NCI-H2107 (cell line): ENCODE results near the gene GRAP.

Experiments
- DNase-seq: peaks from one replicate; lab custom pipeline; 2025; lab: John Stamatoyannopoulos, UW

Gene GRAP

DNA sequence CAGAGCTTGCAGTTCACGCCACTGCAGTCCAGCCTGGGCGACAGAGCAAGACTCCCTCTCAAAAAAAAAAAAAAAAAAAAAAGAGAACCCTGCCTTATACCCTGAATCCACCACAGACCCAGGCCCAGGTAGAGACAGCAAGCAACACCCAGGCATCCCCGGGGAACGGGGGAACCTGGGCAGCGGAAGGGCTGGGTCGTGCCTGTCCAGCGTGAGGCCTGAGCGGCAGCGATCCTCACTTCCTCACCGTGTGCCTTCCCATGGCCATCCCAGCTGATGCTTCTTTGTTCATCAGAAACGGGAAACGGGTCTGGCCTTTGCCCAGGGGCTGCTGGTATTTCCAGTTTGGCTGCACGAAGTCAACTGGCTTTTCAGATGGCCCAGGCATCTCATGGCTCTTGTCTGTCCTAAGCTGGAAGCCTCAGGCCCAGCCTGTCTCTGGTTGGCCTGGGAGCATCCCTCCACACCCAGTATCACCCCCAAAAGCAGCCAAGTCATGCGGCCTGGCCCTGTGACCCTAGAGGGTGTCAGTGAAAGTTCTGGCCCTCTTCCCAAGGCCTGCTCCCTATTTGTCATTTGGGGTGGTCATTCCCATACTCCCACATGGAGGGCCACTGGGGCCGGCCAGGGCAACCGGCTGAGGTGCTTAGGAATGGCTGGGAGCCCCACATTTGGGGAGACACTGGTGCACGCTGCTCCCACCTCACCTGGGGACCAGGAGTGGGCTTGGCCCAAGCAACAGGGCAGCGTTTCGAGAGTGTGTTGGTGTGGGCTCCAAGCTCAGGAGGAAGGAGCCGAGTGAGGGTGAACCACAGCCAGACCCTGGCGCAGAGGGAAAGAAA lies 62.3 kb downstream of the GRAP start:
- DNase-seq: no peak

DNA sequence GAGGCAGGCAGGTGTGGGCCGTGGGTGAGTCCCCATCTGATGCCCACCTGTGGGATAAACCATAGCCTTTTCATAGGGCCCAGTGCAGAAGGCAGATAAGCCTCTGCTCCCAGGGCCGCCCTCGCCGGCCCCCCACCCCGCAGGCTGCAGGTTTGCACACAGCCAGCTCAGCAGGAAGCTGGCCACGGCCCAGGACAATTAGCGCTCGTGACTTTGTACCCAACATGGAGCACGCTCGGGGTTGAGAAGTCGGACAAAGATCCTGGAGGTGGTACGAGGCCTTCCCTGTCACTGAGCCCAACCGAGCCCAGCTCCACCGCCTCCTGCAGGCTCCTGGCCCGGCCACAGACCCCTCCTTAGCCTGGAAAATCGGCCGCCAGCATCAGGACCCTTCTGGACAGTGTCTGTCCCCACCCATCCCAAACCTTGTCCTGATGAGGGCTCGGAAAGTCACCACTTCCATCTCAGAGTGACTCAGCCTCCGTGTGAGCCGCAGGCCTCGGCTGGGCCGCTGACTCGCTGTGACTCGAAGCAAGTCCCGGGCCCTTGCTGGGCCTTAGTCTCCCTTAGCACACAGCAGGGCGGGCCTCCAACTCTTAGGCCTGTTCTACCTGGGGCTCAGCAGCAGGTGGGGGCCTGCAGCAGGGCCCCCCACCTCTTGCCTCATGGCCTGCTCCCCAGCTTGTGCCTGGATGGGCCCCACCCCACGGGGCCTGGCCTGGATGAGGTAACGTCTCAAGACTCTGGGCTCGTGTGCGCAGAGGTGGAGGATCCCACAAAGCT lies 64.9 kb downstream of the GRAP start:
- no peak for DNase-seq

DNA sequence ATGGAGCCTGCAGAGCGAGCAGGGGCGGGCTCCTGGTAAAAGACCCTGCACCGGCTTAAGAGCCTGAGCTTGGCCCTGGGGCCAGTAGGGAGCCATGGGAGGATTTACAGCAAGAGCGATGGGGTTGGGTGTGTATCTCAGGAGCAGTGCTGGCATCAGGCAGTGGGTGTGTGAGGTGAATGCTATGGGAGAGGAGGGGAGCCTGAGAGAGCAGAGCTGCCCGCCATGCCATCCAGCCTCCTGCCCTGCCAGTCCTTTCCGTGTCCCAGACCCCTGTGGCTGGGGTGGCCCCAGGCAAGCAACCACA lies 65.5 kb downstream of the GRAP start:
- DNase-seq: no peak

DNA sequence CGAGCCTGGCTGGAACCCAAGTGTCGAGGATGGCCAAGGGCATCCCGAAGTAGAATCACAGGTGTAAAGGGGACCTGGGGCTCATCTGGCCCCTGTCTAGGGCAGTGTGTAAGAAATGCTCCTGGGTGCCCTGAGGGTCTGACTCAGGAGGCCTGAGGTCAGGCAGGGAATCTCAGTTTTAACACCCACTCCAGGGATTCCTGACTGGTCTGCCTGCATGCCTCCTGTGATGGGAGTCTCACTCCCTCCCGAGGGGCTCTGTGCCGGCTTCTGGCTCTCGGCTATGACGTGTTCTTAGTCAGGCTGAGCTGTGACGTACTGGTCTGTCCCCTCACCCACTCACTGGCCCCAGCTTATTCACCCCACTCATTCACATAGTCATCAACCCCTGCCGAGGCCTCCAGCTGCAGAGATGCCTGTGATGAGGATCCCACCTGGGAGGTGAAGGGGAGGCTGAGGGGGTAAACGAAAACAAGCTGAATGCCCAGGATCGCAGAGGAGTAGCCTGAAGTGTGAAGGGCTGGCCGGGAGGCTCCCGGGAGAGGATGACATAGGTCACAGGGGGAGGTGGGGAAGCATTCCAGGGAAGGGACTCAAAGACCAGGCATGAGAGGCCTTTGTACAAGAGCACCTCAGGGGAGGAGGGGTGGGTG lies 65.9 kb downstream of the GRAP start:
- no peak for DNase-seq

DNA sequence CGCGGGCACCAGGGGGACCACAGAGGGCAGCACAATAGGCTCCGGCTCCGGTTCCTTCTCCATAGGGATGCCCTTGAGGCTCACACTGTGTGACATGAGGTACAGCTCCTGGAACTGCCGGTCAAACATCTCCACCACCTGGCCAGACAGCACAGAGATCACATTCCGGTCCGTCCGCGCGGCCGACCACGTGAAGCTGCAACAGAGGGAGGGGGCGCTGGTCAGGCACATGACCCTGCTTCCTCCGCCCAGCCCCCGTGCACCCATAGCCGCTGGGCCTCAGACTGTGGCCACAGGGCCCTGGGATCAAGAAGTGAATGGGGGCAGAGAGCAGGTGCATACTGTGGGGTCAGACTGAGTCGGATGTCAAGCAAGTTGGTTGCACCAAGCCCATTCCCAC lies 68.1 kb downstream of the GRAP start:
- no peak for DNase-seq

GRCh38 chr17:18978050-18978449 lies 68.7 kb downstream of the GRAP start:
- DNase-seq: no peak

DNA sequence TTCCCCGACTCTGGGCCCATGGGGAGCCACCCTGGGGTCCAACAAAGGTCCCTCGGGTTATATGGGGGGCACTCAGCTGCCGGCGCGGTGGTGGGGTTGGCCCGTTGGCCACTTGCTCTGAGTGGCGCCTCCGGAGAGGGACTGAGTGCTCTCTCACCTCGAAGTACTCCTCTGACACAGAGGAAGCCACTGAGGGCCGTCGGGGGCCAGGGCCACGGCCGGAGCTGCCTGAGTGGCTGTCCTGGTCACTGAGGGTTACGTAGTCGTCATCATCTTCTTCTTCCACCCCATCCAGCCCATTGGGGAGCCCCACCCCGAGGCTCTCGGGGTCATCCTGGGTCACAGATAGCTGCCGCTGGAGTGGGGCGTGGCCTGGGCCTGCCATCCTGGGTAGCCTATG lies 69.1 kb downstream of the GRAP start:
- DNase-seq: no peak

GRCh38 chr17:18977021-18977420 lies 69.7 kb downstream of the GRAP start:
- DNase-seq: no peak

- no peak for DNase-seq
Measured at GRCh38 chr17:18976201-18976600, 70.6 kb downstream of the GRAP start.

- no peak for DNase-seq
Measured at GRCh38 chr17:18975597-18975996, 71.2 kb downstream of the GRAP start.

GRCh38 chr17:18974407-18975149 lies 72.2 kb downstream of the GRAP start:
- DNase-seq: no peak

GRCh38 chr17:18971801-18972200 lies 75.0 kb downstream of the GRAP start:
- DNase-seq: no peak
